PC-3 (cell line): ENCODE measurements around the gene SLC19A1.

Experiments
- CTCF ChIP-seq: fragments of 300-600 bp; sonication (generic); conservative IDR thresholded peaks from 2 replicates; pipeline ENCODE4 v1.5.1; 2017; ENCODE audit warnings: antibody characterized with exemption, low read depth, mild to moderate bottlenecking, low read length
- EZH2 ChIP-seq: fragments of 300-600 bp; sonication (generic); IDR thresholded peaks from one replicate; pipeline ENCODE4 v1.6.1; 2017; ENCODE audit warnings: antibody characterized with exemption, mild to moderate bottlenecking, low read length; ENCODE audit not compliant: unreplicated experiment
- EZH2phosphoT487 ChIP-seq: fragments of 300-600 bp; sonication (generic); IDR thresholded peaks from 2 replicates; pipeline ENCODE4 v1.6.1; 2018; ENCODE audit warnings: mild to moderate bottlenecking, antibody characterized with exemption, low read length, borderline replicate concordance

DNA sequence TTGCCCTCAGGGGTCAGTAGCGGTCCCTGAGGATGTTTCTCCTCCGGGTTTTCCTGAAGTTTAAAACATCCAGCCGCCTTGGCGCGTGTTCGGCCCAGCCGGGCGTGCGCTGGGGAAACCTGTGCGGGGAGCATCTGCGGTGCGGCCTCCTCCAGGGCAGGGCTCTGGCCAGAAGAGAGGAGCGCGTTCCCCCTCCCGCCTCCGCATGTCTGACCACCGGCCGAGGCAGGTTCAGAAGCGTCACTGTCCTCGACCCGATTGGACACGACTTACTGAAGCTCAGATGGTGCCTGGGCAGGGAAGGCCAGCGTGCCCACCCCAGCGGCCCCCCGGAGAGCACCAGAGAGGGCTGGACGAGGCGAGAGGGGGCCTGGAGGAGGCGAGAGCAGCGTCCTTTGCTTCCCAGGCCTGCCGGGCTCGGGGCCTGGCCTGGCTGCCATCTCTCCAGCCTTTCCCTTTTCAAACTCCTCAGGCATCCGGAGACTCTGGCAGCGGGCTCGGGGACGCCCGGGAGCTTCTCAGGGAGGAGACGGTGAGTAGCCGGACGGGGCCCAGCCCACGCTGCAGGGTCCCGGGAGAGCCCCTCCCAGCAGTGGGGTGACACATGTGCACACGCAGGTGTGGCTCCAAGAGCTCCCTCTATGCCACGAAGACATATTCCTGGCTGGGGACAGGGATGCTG is 67.1 kb downstream of the SLC19A1 start:
- no peak for TF ChIP-seq EZH2
- TF ChIP-seq CTCF: no peak
- TF ChIP-seq EZH2phosphoT487: no peak
